ENCODE measurements around the gene SRP9. TPM values are rescaled to one million over a fixed set of nuclear protein-coding genes. Genes with fewer than 3 reads are reported as not detected.

The SRP9 gene
- total RNA-seq, 1 donor from 2014 or later: 1,104 TPM

GRCh38 chr1:225816643-225817538, 39.3 kb downstream of the SRP9 start:
- Histone ChIP-seq H3K4me1 (peaks cover 37% of the 10 kb centered on the region), H2AFZ (replicated peaks) (no peak overlapping the region), H3K27ac (no peak overlapping the region), H3K79me2 (ENCODE audit: low read depth) (no peaks in the 10 kb centered on the region), H3K4me2 (no peak overlapping the region), H3F3A (ENCODE audit: low read depth) (peaks cover 10% of the 10 kb centered on the region), H3K27me3 (peaks cover 3% of the 10 kb centered on the region), H3K4me3 (no peak overlapping the region), H3K36me3 (no peaks in the 10 kb centered on the region), H3K9ac (no peak overlapping the region), H3K9me3 (ENCODE audit: low read depth) (no peaks in the 10 kb centered on the region), H4K20me1 (ENCODE audit: low read depth) (peaks cover 12% of the 10 kb centered on the region)
- TF ChIP-seq EZH2phosphoT487 (IDR thresholded peaks at IDR 0.05) (no peak), CTCF (IDR thresholded peaks at IDR 0.05) (no peak), EZH2 (IDR thresholded peaks at IDR 0.05) (no peak)
- Mint-ChIP-seq H3K36me3 (no peaks in the 10 kb centered on the region), H3K27me3 (ENCODE audit: insufficient read depth, low read depth) (peaks cover 4% of the 10 kb centered on the region), H3K4me3 (no peak overlapping the region), H3K27ac (no peak overlapping the region), H3K4me1 (peaks cover 30% of the 10 kb centered on the region), H3K9me3 (no peaks in the 10 kb centered on the region)
- no peak for DNase-seq (ENCODE audit: low spot score)

GRCh38 chr1:225817611-225818061, 40.0 kb downstream of the SRP9 start:
- H3K4me3 Mint-ChIP-seq: no peak overlapping the region
- DNase-seq (ENCODE audit: low spot score): no peak
- Histone ChIP-seq H3K9me3 (ENCODE audit: low read depth) (no peaks in the 10 kb centered on the region), H3F3A (ENCODE audit: low read depth) (peaks cover 10% of the 10 kb centered on the region), H3K79me2 (ENCODE audit: low read depth) (no peaks in the 10 kb centered on the region), H3K4me3 (no peak overlapping the region), H3K9ac (no peak overlapping the region), H4K20me1 (ENCODE audit: low read depth) (peaks cover 5% of the 10 kb centered on the region), H3K4me1 (peaks cover 37% of the 10 kb centered on the region), H3K36me3 (no peaks in the 10 kb centered on the region), H3K4me2 (no peak overlapping the region), H3K27ac (no peak overlapping the region), H3K27me3 (no peaks in the 10 kb centered on the region), H2AFZ (replicated peaks) (no peak overlapping the region)
- no peaks in the 10 kb centered on the region for H3K9me3 Mint-ChIP-seq
- H3K27me3 Mint-ChIP-seq (ENCODE audit: insufficient read depth, low read depth): peaks cover 4% of the 10 kb centered on the region
- peak overlapping the region; percentile 37 for H3K27ac Mint-ChIP-seq
- H3K36me3 Mint-ChIP-seq: no peaks in the 10 kb centered on the region
- no peak for TF ChIP-seq EZH2phosphoT487 (IDR thresholded peaks at IDR 0.05)
- TF ChIP-seq CTCF (IDR thresholded peaks at IDR 0.05): no peak
- no peak for TF ChIP-seq EZH2 (IDR thresholded peaks at IDR 0.05)
- peaks cover 33% of the 10 kb centered on the region for H3K4me1 Mint-ChIP-seq

- Histone ChIP-seq H3K79me2 (ENCODE audit: low read depth) (no peaks in the 10 kb centered on the region), H4K20me1 (ENCODE audit: low read depth) (peaks cover 5% of the 10 kb centered on the region), H2AFZ (replicated peaks) (no peak overlapping the region), H3K27ac (no peak overlapping the region), H3K27me3 (no peaks in the 10 kb centered on the region), H3F3A (ENCODE audit: low read depth) (peaks cover 8% of the 10 kb centered on the region), H3K9me3 (ENCODE audit: low read depth) (no peaks in the 10 kb centered on the region), H3K36me3 (no peaks in the 10 kb centered on the region), H3K4me3 (no peak overlapping the region), H3K4me1 (peaks cover 36% of the 10 kb centered on the region), H3K9ac (no peak overlapping the region), H3K4me2 (no peak overlapping the region)
- H3K9me3 Mint-ChIP-seq: no peaks in the 10 kb centered on the region
- no peaks in the 10 kb centered on the region for H3K27me3 Mint-ChIP-seq (ENCODE audit: insufficient read depth, low read depth)
- DNase-seq (ENCODE audit: low spot score): no peak
- peaks cover 29% of the 10 kb centered on the region for H3K4me1 Mint-ChIP-seq
- H3K36me3 Mint-ChIP-seq: no peaks in the 10 kb centered on the region
- no peak for TF ChIP-seq CTCF (IDR thresholded peaks at IDR 0.05)
- no peak for TF ChIP-seq EZH2phosphoT487 (IDR thresholded peaks at IDR 0.05)
- TF ChIP-seq EZH2 (IDR thresholded peaks at IDR 0.05): no peak
- no peak overlapping the region for H3K4me3 Mint-ChIP-seq
- no peak overlapping the region for H3K27ac Mint-ChIP-seq
Measured at GRCh38 chr1:225818229-225818628, 40.6 kb downstream of the SRP9 start.
